PFSK-1 (cell line): ENCODE data around the gene PKD1L1.

Experiments
- FOXP2 ChIP-seq: optimal IDR thresholded peaks from 2 replicates; pipeline ENCODE3; 2011; ENCODE audit warnings: borderline replicate concordance, control low read depth, inconsistent platforms; ENCODE audit not compliant: insufficient read depth; ENCODE audit errors: extremely low read length, extremely low read depth
- POLR2AphosphoS5 ChIP-seq: IDR thresholded peaks from 2 replicates; pipeline ENCODE4 v1.6.1; 2012; ENCODE audit warnings: low read depth, mild to moderate bottlenecking, control low read depth, low read length, moderate library complexity
- SIN3A ChIP-seq: IDR thresholded peaks from 2 replicates; pipeline ENCODE4 v1.6.1; 2012; ENCODE audit warnings: mild to moderate bottlenecking, low read length, moderate library complexity, borderline replicate concordance; ENCODE audit not compliant: insufficient read depth
- TAF1 ChIP-seq: IDR thresholded peaks from 2 replicates; pipeline ENCODE4 v1.6.1; 2012; ENCODE audit warnings: low read length, control low read depth, borderline replicate concordance; ENCODE audit not compliant: insufficient read depth
- TF ChIP-seq, protein P1 (sequence below), 2 experiments: IDR thresholded peaks; 2 replicates each; pipeline versions ENCODE4 v1.6.1 to v1.8.0; 2011 to 2012; ENCODE audit warnings: low read depth in 2 of 2, low read length in 2 of 2, control low read depth in 1 of 2, inconsistent platforms in 1 of 2, mild to moderate bottlenecking in 1 of 2, moderate library complexity in 1 of 2; ENCODE audit not compliant: insufficient read depth in 1 of 2

Gene PKD1L1

DNA sequence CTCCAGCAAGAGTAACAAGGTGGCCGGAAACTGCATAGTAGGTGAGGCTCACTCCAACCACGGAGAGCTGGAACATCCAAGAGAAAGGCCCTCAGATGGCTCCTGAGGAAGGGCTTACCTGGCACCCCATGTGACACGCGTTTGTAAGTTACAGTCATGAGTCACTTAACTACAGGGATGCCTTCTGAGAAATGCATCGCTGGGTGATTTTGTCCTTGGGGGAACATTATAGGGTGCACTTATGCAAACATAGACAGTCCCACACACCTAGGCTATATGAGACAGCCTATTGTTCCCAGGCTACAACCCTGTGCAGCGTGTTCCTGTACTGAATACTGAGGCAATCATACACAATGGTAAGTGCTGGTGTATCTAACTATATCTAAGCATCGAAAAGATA is 139.9 kb downstream of the PKD1L1 start:
- TF ChIP-seq, protein P1, sequence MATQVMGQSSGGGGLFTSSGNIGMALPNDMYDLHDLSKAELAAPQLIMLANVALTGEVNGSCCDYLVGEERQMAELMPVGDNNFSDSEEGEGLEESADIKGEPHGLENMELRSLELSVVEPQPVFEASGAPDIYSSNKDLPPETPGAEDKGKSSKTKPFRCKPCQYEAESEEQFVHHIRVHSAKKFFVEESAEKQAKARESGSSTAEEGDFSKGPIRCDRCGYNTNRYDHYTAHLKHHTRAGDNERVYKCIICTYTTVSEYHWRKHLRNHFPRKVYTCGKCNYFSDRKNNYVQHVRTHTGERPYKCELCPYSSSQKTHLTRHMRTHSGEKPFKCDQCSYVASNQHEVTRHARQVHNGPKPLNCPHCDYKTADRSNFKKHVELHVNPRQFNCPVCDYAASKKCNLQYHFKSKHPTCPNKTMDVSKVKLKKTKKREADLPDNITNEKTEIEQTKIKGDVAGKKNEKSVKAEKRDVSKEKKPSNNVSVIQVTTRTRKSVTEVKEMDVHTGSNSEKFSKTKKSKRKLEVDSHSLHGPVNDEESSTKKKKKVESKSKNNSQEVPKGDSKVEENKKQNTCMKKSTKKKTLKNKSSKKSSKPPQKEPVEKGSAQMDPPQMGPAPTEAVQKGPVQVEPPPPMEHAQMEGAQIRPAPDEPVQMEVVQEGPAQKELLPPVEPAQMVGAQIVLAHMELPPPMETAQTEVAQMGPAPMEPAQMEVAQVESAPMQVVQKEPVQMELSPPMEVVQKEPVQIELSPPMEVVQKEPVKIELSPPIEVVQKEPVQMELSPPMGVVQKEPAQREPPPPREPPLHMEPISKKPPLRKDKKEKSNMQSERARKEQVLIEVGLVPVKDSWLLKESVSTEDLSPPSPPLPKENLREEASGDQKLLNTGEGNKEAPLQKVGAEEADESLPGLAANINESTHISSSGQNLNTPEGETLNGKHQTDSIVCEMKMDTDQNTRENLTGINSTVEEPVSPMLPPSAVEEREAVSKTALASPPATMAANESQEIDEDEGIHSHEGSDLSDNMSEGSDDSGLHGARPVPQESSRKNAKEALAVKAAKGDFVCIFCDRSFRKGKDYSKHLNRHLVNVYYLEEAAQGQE (IDR thresholded peaks at IDR 0.05; ENCODE audit: insufficient read depth in 1 of 2, low read depth in 2 of 2, low read length in 2 of 2), result no peak
- TF ChIP-seq SIN3A, result no peak
- TF ChIP-seq FOXP2, result no peak
- TF ChIP-seq TAF1, result no peak

DNA sequence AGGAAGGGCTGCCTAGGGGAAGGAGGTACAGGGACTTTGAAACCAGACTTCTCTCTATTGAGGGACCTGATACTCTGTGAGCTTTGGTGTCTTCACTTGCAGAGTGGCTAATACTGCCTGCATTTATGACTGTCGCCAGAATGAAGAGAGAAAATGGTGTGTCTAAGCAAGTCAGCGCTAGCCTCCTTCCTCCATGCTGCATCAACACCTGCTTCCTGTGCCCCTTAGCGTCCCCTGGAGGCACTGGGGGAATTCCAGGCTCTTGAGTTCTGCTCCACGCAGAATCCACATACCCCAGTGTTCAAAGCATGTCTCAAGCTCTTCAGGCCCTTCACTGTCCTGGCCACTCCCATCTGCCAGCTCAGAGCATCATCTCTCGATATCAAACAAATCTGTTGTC is 140.5 kb downstream of the PKD1L1 start:
- TF ChIP-seq TAF1 (no peak), FOXP2 (no peak), POLR2AphosphoS5 (no peak), SIN3A (no peak)
- TF ChIP-seq, protein P1 (IDR thresholded peaks at IDR 0.05; ENCODE audit: insufficient read depth in 1 of 2, low read depth in 2 of 2, low read length in 2 of 2), result no peak

DNA sequence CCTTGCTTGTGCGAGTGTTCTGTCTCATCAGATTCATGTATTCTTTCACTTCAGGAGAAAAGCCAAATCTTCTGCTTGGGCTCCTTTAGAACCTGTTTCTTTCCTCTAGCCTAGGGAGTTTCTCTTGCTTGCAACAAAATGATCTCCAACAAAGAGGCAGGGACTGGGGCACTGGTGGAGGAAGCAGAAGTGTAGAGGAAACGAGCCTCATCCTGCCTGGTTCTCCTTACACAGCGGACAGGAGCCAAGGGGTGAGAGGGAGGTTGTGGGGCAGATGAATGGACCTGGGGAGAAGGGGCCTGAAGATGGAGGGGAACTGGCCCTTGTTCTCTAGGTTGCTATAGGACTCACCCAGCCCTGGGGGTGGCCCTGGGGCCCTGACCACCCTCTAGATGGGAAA is 141.1 kb downstream of the PKD1L1 start:
- TF ChIP-seq TAF1 (no peak), POLR2AphosphoS5 (no peak), SIN3A (no peak), FOXP2 (no peak)
- TF ChIP-seq, protein P1 (IDR thresholded peaks at IDR 0.05; ENCODE audit: insufficient read depth in 1 of 2, low read depth in 2 of 2, low read length in 2 of 2), result no peak

DNA sequence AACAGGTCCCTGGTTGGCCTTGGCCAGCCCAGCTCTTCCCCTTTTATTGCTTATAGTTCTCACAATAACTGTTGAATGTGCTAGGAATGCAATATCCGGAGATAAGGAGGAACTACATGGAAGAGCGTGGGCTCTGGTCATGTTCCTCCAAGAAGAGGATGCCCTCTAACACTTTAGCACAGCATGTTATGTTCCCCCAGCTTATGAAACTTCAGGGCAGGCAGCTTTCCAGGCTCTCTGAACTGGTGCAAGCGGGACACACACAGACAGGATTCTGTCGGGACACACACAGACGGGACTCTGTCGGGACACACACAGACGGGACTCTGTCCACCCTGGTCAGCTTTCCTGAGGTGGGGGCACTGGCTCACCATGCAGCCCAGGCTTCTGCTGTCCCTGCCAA is 141.6 kb downstream of the PKD1L1 start:
- TF ChIP-seq FOXP2, result no peak
- no peak for TF ChIP-seq POLR2AphosphoS5
- TF ChIP-seq, protein P1 (IDR thresholded peaks at IDR 0.05; ENCODE audit: insufficient read depth in 1 of 2, low read depth in 2 of 2, low read length in 2 of 2), result no peak
- TF ChIP-seq SIN3A, result no peak
- no peak for TF ChIP-seq TAF1
